Neural cell (in vitro differentiated cells): ENCODE results near the gene RABIF. TPM values are rescaled to one million over a fixed set of nuclear protein-coding genes. Genes with fewer than 3 reads are reported as not detected.
A peak's percentile ranks its signal among the peaks of the same experiment; 100 is the strongest.

Experiments
- H2AFZ ChIP-seq: fragments of 200-600, 300-800 bp; sonication (generic), shearing (Covaris generic); 2 replicates; pipeline ENCODE4 v1.6.0; 2014; ENCODE audit warnings: low read depth, mild to moderate bottlenecking, antibody characterized with exemption, low read length, moderate library complexity
- H3F3A ChIP-seq: fragments of 200-600 bp; shearing (Covaris generic); 2 replicates; pipeline ENCODE4 v1.6.1; 2016; ENCODE audit warnings: mild to moderate bottlenecking, moderate library complexity, mixed read lengths, antibody characterized with exemption, low read length; ENCODE audit not compliant: insufficient read depth, poor library complexity, severe bottlenecking
- H3K27ac ChIP-seq: fragments of 200-600, 300-800 bp; sonication (generic), shearing (Covaris generic); 2 replicates; pipeline ENCODE4 v1.5.1; 2014; ENCODE audit warnings: mild to moderate bottlenecking, low read length, moderate library complexity
- H3K27me3 ChIP-seq: fragments of 300-800, 200-600 bp; sonication (generic), shearing (Covaris generic); 2 replicates; pipeline ENCODE4 v1.6.0; 2014; ENCODE audit warnings: mild to moderate bottlenecking, low read depth, low read length, moderate library complexity; ENCODE audit not compliant: insufficient read depth
- H3K36me3 ChIP-seq: fragments of 300-800, 200-600 bp; sonication (generic), shearing (Covaris generic); 2 replicates; pipeline ENCODE4 v1.5.1; 2014; ENCODE audit warnings: mild to moderate bottlenecking, antibody characterized with exemption, low read length, moderate library complexity; ENCODE audit not compliant: insufficient read depth
- H3K4me2 ChIP-seq: fragments of 300-800, 200-600 bp; sonication (generic), shearing (Covaris generic); 2 replicates; pipeline ENCODE4 v1.6.0; 2014; ENCODE audit warnings: mild to moderate bottlenecking, low read length
- H3K4me3 ChIP-seq: fragments of 300-800, 200-600 bp; sonication (generic), shearing (Covaris generic); 2 replicates; pipeline ENCODE4 v1.5.1; 2014; ENCODE audit warnings: mild to moderate bottlenecking, low read length, moderate library complexity
- H3K79me2 ChIP-seq: fragments of 200-600 bp; shearing (Covaris generic); replicated peaks from 2 replicates; pipeline ENCODE4 v1.6.0; 2014; ENCODE audit warnings: mild to moderate bottlenecking, low read length, moderate library complexity; ENCODE audit not compliant: insufficient read depth
- H3K9ac ChIP-seq: fragments of 300-800, 200-600 bp; sonication (generic), shearing (Covaris generic); 2 replicates; pipeline ENCODE4 v1.6.1; 2016; ENCODE audit warnings: mild to moderate bottlenecking, low read length, mixed read lengths
- H3K9me2 ChIP-seq: fragments of 200-600 bp; shearing (Covaris generic); 2 replicates; pipeline ENCODE4 v1.6.1; 2016; ENCODE audit warnings: mild to moderate bottlenecking, low read length, mixed read lengths; ENCODE audit not compliant: insufficient read depth
- H3K9me3 ChIP-seq: fragments of 200-600, 300-800 bp; sonication (generic), shearing (Covaris generic); 2 replicates; pipeline ENCODE4 v1.6.1; 2016; ENCODE audit warnings: mild to moderate bottlenecking, mixed run types, low read length, moderate library complexity, mixed read lengths
- H4K20me1 ChIP-seq: fragments of 200-600 bp; shearing (Covaris generic); 2 replicates; pipeline ENCODE4 v1.6.1; 2016; ENCODE audit warnings: mild to moderate bottlenecking, mixed run types; ENCODE audit not compliant: insufficient read depth
- CTCF ChIP-seq: fragments of 450-650 bp; IDR thresholded peaks from 2 replicates; pipeline ENCODE4 v1.5.1; 2014; ENCODE audit warnings: antibody characterized with exemption, mild to moderate bottlenecking, moderate library complexity; ENCODE audit not compliant: poor library complexity, severe bottlenecking
- EP300 ChIP-seq: fragments of 450-650 bp; conservative IDR thresholded peaks from 2 replicates; pipeline ENCODE4 v1.6.1; 2014; ENCODE audit warnings: antibody characterized with exemption, mild to moderate bottlenecking, moderate library complexity; ENCODE audit not compliant: poor library complexity, severe bottlenecking
- EZH2 ChIP-seq: fragments of 200-600, 300-800 bp; shearing (Covaris generic), sonication (generic); IDR thresholded peaks from 2 replicates; pipeline ENCODE4 v1.6.1; 2014; ENCODE audit warnings: antibody characterized with exemption, low read length, borderline replicate concordance, mild to moderate bottlenecking; ENCODE audit not compliant: insufficient read depth, poor library complexity, severe bottlenecking
- MXI1 ChIP-seq: fragments of 450-650 bp; conservative IDR thresholded peaks from 2 replicates; pipeline ENCODE4 v1.6.1; 2014; ENCODE audit warnings: antibody characterized with exemption, mild to moderate bottlenecking; ENCODE audit not compliant: poor library complexity, severe bottlenecking
- POLR2AphosphoS5 ChIP-seq: IDR thresholded peaks from 2 replicates; pipeline ENCODE4 v1.6.1; 2012
- RAD21 ChIP-seq: fragments of 450-650 bp; conservative IDR thresholded peaks from 2 replicates; pipeline ENCODE4 v1.6.1; 2014; ENCODE audit warnings: antibody characterized with exemption, mild to moderate bottlenecking, moderate library complexity
- REST ChIP-seq: IDR thresholded peaks from 2 replicates; pipeline ENCODE4 v1.6.1; 2012; ENCODE audit warnings: borderline replicate concordance
- SMC3 ChIP-seq: fragments of 450-650 bp; conservative IDR thresholded peaks from 2 replicates; pipeline ENCODE4 v1.6.1; 2014; ENCODE audit warnings: antibody characterized with exemption, mild to moderate bottlenecking, moderate library complexity; ENCODE audit not compliant: poor library complexity
- TAF1 ChIP-seq: IDR thresholded peaks from 2 replicates; pipeline ENCODE4 v1.6.1; 2012; ENCODE audit warnings: low read depth
- polyA plus RNA-seq: library from polyadenylated mRNA; depleted of rRNA; stranded (reverse); fragments of >200 nt; gene quantifications from 2 replicates; pipeline ENCODE4 v1.2.3, GENCODE V29; 2014

RABIF gene
- polyA plus RNA-seq, 1 donor from 2014 or later: 13.3 TPM

- H3K4me3 ChIP-seq: peak overlapping the region; percentile 34
- H4K20me1 ChIP-seq: no peaks in the 10 kb centered on the region
- H3K4me2 ChIP-seq: no peak overlapping the region
- H3K9me3 ChIP-seq: no peaks in the 10 kb centered on the region
- no peak overlapping the region for H3K9ac ChIP-seq
- H2AFZ ChIP-seq: no peak overlapping the region
- H3K79me2 ChIP-seq: peaks cover 6% of the 10 kb centered on the region
- H3K27ac ChIP-seq: no peak overlapping the region
- no peaks in the 10 kb centered on the region for H3K9me2 ChIP-seq
- no peaks in the 10 kb centered on the region for H3K36me3 ChIP-seq
- no peaks in the 10 kb centered on the region for H3K27me3 ChIP-seq
- TF ChIP-seq REST: no peak
- no peak for TF ChIP-seq MXI1
- TF ChIP-seq POLR2AphosphoS5: no peak
- TF ChIP-seq CTCF: no peak
- TF ChIP-seq EZH2: no peak
- no peak for TF ChIP-seq EP300
- no peak for TF ChIP-seq RAD21
- TF ChIP-seq SMC3: no peak
- no peak for TF ChIP-seq TAF1
- no peaks in the 10 kb centered on the region for H3F3A ChIP-seq
Measured at GRCh38 chr1:202923533-202923932, 34.6 kb upstream of the RABIF start.

GRCh38 chr1:202919615-202920014 lies 30.7 kb upstream of the RABIF start:
- TF ChIP-seq EP300 (no peak), REST (no peak), CTCF (no peak), TAF1 (no peak), MXI1 (no peak), POLR2AphosphoS5 (no peak), EZH2 (no peak), RAD21 (no peak), SMC3 (no peak)
- Histone ChIP-seq H3K27ac (no peak overlapping the region), H3K79me2 (no peaks in the 10 kb centered on the region), H3K9me3 (no peaks in the 10 kb centered on the region), H2AFZ (no peak overlapping the region), H3K4me2 (no peak overlapping the region), H3K4me3 (no peak overlapping the region), H4K20me1 (no peaks in the 10 kb centered on the region), H3F3A (no peaks in the 10 kb centered on the region), H3K9me2 (no peaks in the 10 kb centered on the region), H3K9ac (no peak overlapping the region), H3K27me3 (no peaks in the 10 kb centered on the region), H3K36me3 (no peaks in the 10 kb centered on the region)
